ENCODE data around the gene SOX10.

DNA sequence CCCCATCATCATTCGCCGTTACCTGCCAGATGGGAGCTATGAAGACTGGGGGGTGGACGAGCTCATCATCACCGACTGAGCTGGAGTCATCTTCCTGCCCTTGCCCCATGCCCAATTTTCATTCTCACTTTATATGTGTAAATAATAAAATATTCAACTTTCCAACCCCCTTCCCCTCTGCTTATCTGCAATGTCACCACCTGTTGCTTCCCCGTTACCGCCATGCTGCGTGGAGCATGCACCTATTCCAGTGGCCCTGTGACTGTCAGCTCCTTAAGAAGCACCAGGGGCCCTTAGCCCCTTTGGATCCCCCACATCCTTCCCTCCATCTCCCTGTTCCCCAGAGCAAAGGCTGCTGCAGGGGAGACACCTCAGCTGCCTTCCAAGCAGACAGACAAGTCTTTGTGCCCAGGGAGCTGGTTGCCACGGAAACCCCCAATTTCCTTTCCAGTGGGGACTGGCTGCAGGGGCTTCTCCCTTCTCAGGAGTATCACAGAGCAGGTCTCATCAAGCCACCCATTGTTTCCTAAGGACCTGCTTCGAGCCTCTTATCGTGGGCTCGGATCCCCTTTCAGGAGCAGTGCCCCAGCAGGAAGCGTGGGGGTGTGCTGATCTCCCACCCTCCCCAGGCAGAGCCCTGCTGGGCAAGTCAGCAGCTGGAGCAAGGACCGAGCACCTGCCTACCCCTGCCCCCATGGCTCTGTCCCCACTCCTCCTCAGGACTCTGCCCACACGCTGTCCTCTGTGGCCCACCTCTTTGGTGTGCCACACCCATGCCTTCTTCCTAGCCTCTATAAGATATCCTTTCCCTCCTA lies 16.5 kb downstream of the SOX10 start:
- TF ChIP-seq POLR2A (IDR thresholded peaks at IDR 0.05) (no peak), POLR2AphosphoS5 (IDR thresholded peaks at IDR 0.05; ENCODE audit: insufficient read depth in 1 of 2, low read depth in 1 of 2) (no peak)
